ENCODE data around the gene LILRB5. TPM values are rescaled to one million over a fixed set of nuclear protein-coding genes. Genes with fewer than 3 reads are reported as not detected.
"Not testable (repeated sequence)": the region's sequence is repeated elsewhere in the genome, so short reads cannot be mapped to it uniquely, and the experiment has no call there.

The LILRB5 gene
- total RNA-seq, 1 donor = not detected

GRCh38 chr19:54281007-54281728 is 24.1 kb upstream of the LILRB5 start, which contains the start of gene LILRB2:
TSS of gene LILRB2 (minus strand) at chr19:54281110. CDS start at chr19:54280496, 614 bp downstream.
- TF ChIP-seq CTCF (IDR thresholded peaks at IDR 0.05; ENCODE audit: insufficient read depth, low read depth, low read length) = no peak
- no peak within 1 kb of the TSS for H3K4me3 ChIP-seq (ENCODE audit: low read depth, low read length)
- DNase-seq (ENCODE audit: low read depth) = no peak

DNA sequence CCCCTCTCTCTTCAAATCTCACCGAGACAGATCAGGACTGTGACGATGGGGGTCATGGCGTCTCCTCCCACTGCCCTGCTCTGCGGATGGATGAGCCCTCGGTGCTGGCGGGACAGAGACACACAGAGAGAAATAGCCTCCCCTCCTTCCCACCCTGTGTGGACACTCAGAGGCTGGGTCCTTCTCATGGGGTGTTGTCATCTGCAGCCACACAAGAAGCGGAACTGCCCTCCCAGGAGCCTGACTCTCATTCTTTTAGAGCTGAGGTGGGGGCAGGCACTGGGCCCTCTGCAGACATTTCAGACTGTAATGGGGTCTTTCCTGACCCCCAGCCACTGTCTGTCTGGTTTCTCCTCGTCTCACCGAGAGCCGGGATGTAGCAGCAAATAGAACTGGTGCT is 23.4 kb upstream of the LILRB5 start:
- DNase-seq (ENCODE audit: low read depth); H3K4me3 ChIP-seq (ENCODE audit: low read depth, low read length): not testable (repeated sequence)

DNA sequence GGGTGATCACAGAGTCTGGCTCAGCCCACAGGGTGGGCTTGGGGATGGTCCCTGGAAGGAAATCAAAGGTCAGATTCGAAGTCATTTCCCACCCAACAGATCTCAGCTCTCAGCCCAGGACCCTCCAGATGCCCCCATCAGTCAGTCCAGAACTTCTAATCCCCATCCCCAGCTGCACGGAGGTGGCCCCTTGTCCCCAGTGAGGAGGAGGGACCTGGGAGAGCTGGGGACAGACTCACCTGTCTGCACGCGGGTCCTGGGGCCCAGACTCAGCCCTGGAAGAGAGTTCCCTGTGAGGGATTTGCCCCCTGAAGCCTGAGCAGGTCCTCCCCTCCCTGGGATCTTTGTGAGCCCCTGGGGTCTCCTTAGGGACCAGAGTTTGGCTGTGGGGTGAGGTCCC is 23.0 kb upstream of the LILRB5 start:
- DNase-seq (ENCODE audit: low read depth); H3K4me3 ChIP-seq (ENCODE audit: low read depth, low read length): not testable (repeated sequence)

DNA sequence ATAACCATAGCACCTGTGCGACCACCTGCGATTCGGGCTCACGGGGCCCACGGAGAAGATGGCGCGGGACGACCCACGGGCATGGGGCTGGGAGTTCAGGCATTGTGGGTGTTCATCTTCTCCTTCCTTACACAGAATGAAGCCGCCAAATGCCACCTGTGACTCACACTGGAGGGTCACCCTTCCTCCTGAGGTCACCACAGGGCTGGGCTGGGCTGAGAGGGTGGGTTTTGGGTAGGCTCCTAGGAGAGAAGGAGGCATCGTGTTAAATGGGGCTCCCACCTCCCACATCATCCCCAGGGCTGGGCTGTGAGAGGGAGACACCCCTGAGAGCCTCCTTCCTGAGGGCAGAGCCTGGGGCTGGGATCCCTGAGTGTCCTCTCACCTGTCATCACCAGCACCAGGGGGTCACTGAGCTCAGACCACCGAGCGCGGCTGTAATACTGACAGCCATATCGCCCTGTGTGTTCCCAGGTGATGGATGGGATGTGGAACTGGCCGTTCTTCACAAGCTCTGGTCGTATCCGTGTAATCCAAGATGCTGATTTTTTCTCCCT is 22.4 kb upstream of the LILRB5 start:
- no peak overlapping the region for H3K4me3 ChIP-seq (ENCODE audit: low read depth, low read length)
- TF ChIP-seq CTCF (IDR thresholded peaks at IDR 0.05; ENCODE audit: insufficient read depth, low read depth, low read length) = no peak
- DNase-seq (ENCODE audit: low read depth) = no peak

DNA sequence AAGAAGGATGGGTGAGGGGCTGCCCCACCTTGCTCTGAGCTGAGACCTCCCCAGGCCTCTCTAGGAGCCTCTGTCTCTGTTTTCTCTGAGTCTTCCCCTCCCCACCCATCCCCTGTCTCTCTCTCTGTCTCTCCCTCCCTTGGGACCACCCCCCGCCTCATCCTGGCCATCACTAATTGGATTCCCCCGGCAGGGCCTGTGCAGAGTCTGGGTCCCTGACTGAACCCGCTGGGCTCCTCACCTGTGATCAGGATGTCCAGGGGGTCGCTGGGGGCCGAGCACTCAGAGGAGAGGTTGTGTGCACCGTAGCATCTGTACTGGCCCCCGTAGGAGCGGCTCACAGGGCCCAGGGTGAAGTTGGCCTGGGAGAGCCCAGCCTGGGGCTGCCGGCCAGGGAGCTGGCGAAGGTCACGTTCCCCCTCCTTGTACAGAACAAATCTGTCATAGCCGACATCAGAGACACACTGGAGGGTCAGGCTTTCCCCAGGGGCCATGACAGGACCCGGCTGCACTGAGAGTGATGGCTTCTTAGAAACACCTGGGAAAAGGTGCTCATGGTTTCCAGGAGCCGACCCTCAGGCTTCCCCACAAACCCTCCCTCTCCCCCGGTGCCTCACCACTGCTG is 21.6 kb upstream of the LILRB5 start:
- not testable (repeated sequence) for H3K4me3 ChIP-seq (ENCODE audit: low read depth, low read length); DNase-seq (ENCODE audit: low read depth)

GRCh38 chr19:54278056-54278455 is 21.0 kb upstream of the LILRB5 start:
- DNase-seq (ENCODE audit: low read depth); H3K4me3 ChIP-seq (ENCODE audit: low read depth, low read length): not testable (repeated sequence)

DNA sequence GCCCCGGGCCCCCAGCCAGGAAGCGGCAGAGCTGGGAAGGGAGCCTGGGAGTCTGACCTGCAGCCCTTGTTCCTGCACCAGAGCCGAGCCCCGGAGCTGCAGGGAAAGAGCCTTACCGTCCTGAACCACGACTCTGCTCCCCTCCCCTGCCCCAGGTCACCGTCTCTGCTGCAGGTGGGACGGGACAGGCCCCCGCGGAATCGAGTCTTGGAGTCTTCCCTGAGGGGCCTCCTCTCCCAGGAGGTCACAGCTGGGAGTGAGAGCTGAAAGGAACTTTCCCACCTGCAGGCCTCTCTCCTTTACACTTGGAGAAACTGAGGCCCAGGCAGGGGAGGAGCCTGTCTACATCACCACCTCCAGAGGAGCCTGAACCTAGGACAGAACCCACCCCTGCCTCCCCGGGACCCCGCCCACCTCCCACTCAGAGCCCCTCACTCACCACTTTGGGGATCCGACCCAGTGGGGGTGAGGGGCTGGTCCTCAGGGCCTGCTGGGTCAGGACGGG is 20.1 kb upstream of the LILRB5 start:
- H3K4me3 ChIP-seq (ENCODE audit: low read depth, low read length); DNase-seq (ENCODE audit: low read depth): not testable (repeated sequence)

DNA sequence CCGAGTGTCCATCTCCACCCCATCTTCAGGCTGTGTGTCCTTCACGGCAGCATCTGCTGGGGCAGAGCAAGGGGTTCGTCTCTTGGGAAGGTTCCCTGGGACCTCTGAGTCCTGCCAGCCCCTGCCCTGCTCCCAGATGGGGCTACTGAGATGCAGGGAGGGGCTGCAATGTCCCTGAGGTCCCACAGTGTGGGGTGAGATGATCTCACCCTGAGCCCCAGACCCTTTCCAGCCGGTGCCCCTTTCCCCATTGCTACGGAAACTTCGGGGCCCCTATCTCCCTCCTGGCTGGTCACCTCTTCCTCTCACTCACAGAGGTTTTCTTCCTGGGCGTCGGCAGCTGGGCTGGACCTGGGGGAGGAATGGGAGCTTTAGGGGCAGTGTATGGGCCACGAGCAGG is 18.9 kb upstream of the LILRB5 start:
- no peak for DNase-seq (ENCODE audit: low read depth)
- H3K4me3 ChIP-seq (ENCODE audit: low read depth, low read length) = no peak overlapping the region
- no peak for TF ChIP-seq CTCF (IDR thresholded peaks at IDR 0.05; ENCODE audit: insufficient read depth, low read depth, low read length)

DNA sequence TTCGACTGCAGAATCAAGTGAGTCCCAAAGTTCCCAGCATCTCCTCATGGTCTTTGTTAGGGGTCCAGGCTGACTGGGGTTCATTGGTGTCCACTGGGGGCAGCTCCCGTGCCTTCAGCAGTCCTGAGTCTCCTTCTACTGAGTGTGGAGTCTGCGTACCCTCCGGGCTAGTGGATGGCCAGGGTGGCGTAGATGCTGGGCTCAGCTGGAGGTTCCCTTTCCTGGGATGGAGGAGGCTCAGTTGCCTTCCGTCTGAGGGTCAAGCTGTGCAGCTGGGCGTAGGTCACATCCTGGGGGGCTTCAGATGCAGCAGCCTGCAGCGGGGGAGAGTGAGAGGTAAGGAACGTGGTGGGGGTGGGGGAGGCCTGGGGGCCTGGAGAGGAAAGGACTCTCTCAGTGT is 17.4 kb upstream of the LILRB5 start:
- DNase-seq (ENCODE audit: low read depth); H3K4me3 ChIP-seq (ENCODE audit: low read depth, low read length): not testable (repeated sequence)

DNA sequence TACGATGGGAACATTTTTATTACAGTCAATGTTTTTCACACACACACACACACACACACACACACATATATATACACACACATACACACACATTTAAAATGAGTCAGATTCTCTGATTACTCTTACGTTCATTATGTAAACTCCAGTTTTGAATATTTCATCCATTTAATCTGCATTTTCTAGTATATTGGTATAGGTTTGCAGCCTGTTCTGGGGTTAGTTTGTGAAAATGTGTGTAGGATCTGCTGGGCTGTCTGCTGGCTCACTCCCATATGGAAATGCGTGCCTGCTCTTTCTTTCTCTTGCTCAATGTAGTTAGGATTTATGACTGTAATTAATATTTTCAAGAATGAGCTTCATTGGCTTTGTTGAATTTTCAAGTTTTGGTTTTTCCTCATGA is 16.7 kb upstream of the LILRB5 start:
- DNase-seq (ENCODE audit: low read depth) = no peak
- H3K4me3 ChIP-seq (ENCODE audit: low read depth, low read length) = no peak overlapping the region
- TF ChIP-seq CTCF (IDR thresholded peaks at IDR 0.05; ENCODE audit: insufficient read depth, low read depth, low read length) = no peak

- H3K4me3 ChIP-seq (ENCODE audit: low read depth, low read length); DNase-seq (ENCODE audit: low read depth): not testable (repeated sequence)
Measured at GRCh38 chr19:54272181-54272580, 15.1 kb upstream of the LILRB5 start.

DNA sequence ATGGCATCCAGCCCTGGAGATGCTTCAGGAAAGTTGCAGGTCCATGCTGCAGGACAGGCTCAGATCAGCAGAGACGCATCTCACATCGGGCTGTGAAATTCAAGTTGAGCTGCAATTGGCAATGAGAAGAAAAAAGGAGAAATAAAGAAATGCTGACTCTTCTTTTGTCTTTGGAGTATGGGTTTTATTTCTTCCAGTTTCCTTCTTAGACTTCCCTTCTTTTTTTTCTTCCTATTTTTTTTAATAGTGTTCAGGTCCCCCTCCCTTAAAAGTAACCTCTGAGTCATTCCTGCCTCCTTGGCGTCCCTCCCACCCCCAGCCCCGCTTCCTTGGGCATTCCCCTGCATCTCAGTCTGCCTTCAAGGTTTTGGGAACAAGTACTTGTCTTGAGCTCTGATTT is 14.5 kb upstream of the LILRB5 start:
- not testable (repeated sequence) for H3K4me3 ChIP-seq (ENCODE audit: low read depth, low read length); DNase-seq (ENCODE audit: low read depth)
